HG03378 (cell line): Measurements from ENCODE around the gene TTC39B.

Source experiments
- ATAC-seq: cut with Tn5 transposase; IDR thresholded peaks from one replicate; pipeline ENCODE4 v1.9.1; 2021; ENCODE audit warnings: mild to moderate bottlenecking, moderate library complexity; ENCODE audit not compliant: unreplicated experiment

TTC39B gene

GRCh38 chr9:15305470-15305869 is 1.5 kb downstream of the TTC39B start:
- ATAC-seq = no peak

GRCh38 chr9:15304632-15305031 is 2.4 kb downstream of the TTC39B start:
- peak; percentile 42 for ATAC-seq

- ATAC-seq = no peak
Observed at GRCh38 chr9:15300218-15300617, 6.8 kb downstream of the TTC39B start.

GRCh38 chr9:15299374-15299939 is 7.6 kb downstream of the TTC39B start:
- peak; percentile 85 for ATAC-seq

- ATAC-seq = no peak
Observed at GRCh38 chr9:15298362-15298761, 8.7 kb downstream of the TTC39B start.

- ATAC-seq = peak; percentile 36
Observed at GRCh38 chr9:15295761-15296405, 11.1 kb downstream of the TTC39B start.

GRCh38 chr9:15294604-15295003 is 12.4 kb downstream of the TTC39B start:
- ATAC-seq = no peak

GRCh38 chr9:15293804-15294316 is 13.2 kb downstream of the TTC39B start:
- no peak for ATAC-seq

GRCh38 chr9:15293084-15293483 is 13.9 kb downstream of the TTC39B start:
- ATAC-seq = no peak

- no peak for ATAC-seq
Observed at GRCh38 chr9:15289603-15290002, 17.4 kb downstream of the TTC39B start.

- no peak for ATAC-seq
Observed at GRCh38 chr9:15287309-15287708, 19.7 kb downstream of the TTC39B start.

- ATAC-seq = no peak
Observed at GRCh38 chr9:15286161-15286821, 20.7 kb downstream of the TTC39B start.

GRCh38 chr9:15282567-15283285 is 24.3 kb downstream of the TTC39B start:
- ATAC-seq = no peak

- ATAC-seq = no peak
Observed at GRCh38 chr9:15280647-15281046, 26.4 kb downstream of the TTC39B start.

- ATAC-seq = no peak
Observed at GRCh38 chr9:15278839-15279238, 28.2 kb downstream of the TTC39B start.

GRCh38 chr9:15278091-15278687 is 28.8 kb downstream of the TTC39B start:
- no peak for ATAC-seq

- ATAC-seq = peak; percentile 62
Observed at GRCh38 chr9:15277400-15278090, 29.5 kb downstream of the TTC39B start.

- ATAC-seq = no peak
Observed at GRCh38 chr9:15276328-15276938, 30.6 kb downstream of the TTC39B start.

- no peak for ATAC-seq
Observed at GRCh38 chr9:15274425-15274824, 32.6 kb downstream of the TTC39B start.

GRCh38 chr9:15272377-15272928 is 34.6 kb downstream of the TTC39B start:
- no peak for ATAC-seq
